Heart left ventricle (tissue), 16 donors: ENCODE results near the gene ZBTB22. TPM values are rescaled to one million over a fixed set of nuclear protein-coding genes. Genes with fewer than 3 reads are reported as not detected.
A peak's percentile ranks its signal among the peaks of the same experiment; 100 is the strongest.

ENCODE experiments used
- ATAC-seq, 4 donors: fragments of 200-7000 bp; cut with Tn5 transposase; one replicate each; pipeline ENCODE4 v1.9.1; 2020 to 2022; ENCODE audit warnings: moderate library complexity in 4 of 4, mild to moderate bottlenecking in 3 of 4, moderate number of reproducible peaks in 1 of 4
- DNase-seq, 5 donors: peaks; one replicate each; pipeline ENCODE4 v3.0.0-alpha.2; 2020
- H3K27ac ChIP-seq, 12 donors: fragments of 200-600 bp; sonication (generic) in 4 of 12; one replicate each; pipeline versions ENCODE4 v1.5.0 to v1.8.0; 2016 to 2022; ENCODE audit warnings: mild to moderate bottlenecking in 2 of 12
- H3K27me3 ChIP-seq, 9 donors: fragments of 200-600 bp; sonication (generic) in 2 of 9; one replicate each; pipeline versions ENCODE4 v1.5.1 to v1.8.0; 2016 to 2022; ENCODE audit warnings: mild to moderate bottlenecking in 3 of 9
- H3K36me3 ChIP-seq, 9 donors: fragments of 200-600 bp; sonication (generic) in 2 of 9; one replicate each; pipeline versions ENCODE4 v1.5.0 to v1.8.0; 2018 to 2022; ENCODE audit warnings: mild to moderate bottlenecking in 2 of 9
- H3K4me1 ChIP-seq, 12 donors: fragments of 200-600 bp; sonication (generic) in 4 of 12; one replicate each; pipeline versions ENCODE4 v1.5.0 to v1.8.0; 2016 to 2022; ENCODE audit warnings: mild to moderate bottlenecking in 3 of 12
- H3K4me3 ChIP-seq, 12 donors: fragments of 200-600 bp; sonication (generic) in 4 of 12; one replicate each; pipeline versions ENCODE4 v1.5.0 to v1.8.0; 2017 to 2022; ENCODE audit warnings: mild to moderate bottlenecking in 9 of 12, moderate library complexity in 4 of 12
- H3K9me3 ChIP-seq, 12 donors: fragments of 200-600 bp; sonication (generic) in 4 of 12; one replicate each; pipeline versions ENCODE4 v1.5.0 to v1.8.0; 2016 to 2022; ENCODE audit warnings: mild to moderate bottlenecking in 1 of 12
- POLR2A ChIP-seq, 2 donors: fragments of 450-650 bp; IDR thresholded peaks; one replicate each; pipeline ENCODE4 v1.6.1; 2017; ENCODE audit warnings: antibody characterized with exemption in 2 of 2, mild to moderate bottlenecking in 2 of 2, moderate library complexity in 2 of 2
- WGBS, 4 donors: extraction: QIAGEN DNeasy Blood & Tissue Kit in 2 of 4; methylation state at CpG; one replicate each; pipeline versions ENCODE4 v1.1.5 to v1.1.7; 2013 to 2018; 5-methylcytosine and 5-hydroxymethylcytosine counted together
- intact Hi-C, 10 donors: fragments of 100-400 bp; cut with DNase I; formaldehyde crosslinking; loops; one replicate each; pipeline versions ENCODE4 v1.11.1 to v1.14.2; 2022
- polyA plus RNA-seq, 2 donors: library from polyadenylated mRNA; stranded (reverse); fragments of 200-250 nt; gene quantifications; one replicate each; pipeline ENCODE4 v1.2.3, GENCODE V29; 2013
- total RNA-seq, 9 donors: library from RNA; depleted of rRNA in 2 of 9; stranded (reverse); fragments of >200 nt in 2 of 9; fragmentation: NEBNext Ultra II Directional in 3 of 9; extraction: Animal tissue kit (Norgen Biotek cat#: 25700) in 3 of 9; gene quantifications; one replicate each; pipeline versions ENCODE4 v1.1.0 to v1.2.4, GENCODE V29; 2016 to 2023
- TF ChIP-seq, protein P1 (sequence below), 12 donors: fragments of 200-600 bp; sonication (generic) in 4 of 12; IDR thresholded peaks; one replicate each; pipeline versions ENCODE4 v1.5.0 to v1.8.0; 2018 to 2022; ENCODE audit warnings: antibody characterized with exemption in 12 of 12, mild to moderate bottlenecking in 5 of 12
- donor health status: ischemic (EF 13 %, LVEDD 7.1; RV severe dilation, severe dysfunction).
- donor health status: healthy with polysubstance abuse.
- donor health status: DM: no; HTN: yes; CAD: no.
- donor health status: DM: no; HTN: no; CAD: no.
- donor health status: ischemic (EF 25% LVEDD 6.9; RV normal size, moderate dysfunction).
- donor health status: ischemic (EF 25% LVEDD 5.7; RV mildly dilated, moderate dysfunction).
- donor health status: healthy.
- donor health status: DM: yes; HTN: yes; CAD: no.
- donor health status: ischemic (EF 35%, LVEDD 5.7; RV mildly dilated, moderate dysfunction).
- donor health status: nonischemic (EF 11% LVEDD 7.7; RV severe dilation, severe dysfunction).
- donor health status: DM: yes; HTN: yes; CAD: no.
- donor health status: PGD.
- donor health status: ischemic (EF 29% LVEDD 5.4; RV normal size, mild dysfunction).
- donor health status: nonischemic (EF 23%, LVEDD 6.1; RV moderate dilation, normal function).

ZBTB22 gene
- total and polyA plus RNA-seq, 11 donors: 7.5 to 22.1 (median 14.0) TPM

DNA sequence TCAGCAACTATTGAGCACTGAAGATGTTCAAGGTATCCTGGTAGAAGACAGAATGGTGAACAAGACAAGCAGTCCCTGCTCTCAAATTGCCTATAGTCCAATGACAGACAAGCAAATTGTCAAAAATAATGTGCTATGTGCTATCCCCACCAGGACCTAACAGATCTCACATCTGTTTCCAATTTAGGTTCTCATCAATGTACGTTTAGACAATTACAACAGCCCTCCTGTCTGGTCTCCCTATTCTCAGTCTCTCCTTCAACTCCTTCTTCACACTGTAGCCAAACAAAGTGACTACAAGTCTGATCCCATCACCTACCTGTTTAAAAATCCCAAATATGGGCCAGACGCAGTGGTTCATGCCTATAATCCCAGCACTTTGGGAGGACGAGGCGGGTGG is 11.2 kb downstream of the ZBTB22 start:
- 84 to 90% (median 88%) methylated on average over 4 of the region's 4 CpGs for WGBS, 4 donors
- TF ChIP-seq, protein P1, sequence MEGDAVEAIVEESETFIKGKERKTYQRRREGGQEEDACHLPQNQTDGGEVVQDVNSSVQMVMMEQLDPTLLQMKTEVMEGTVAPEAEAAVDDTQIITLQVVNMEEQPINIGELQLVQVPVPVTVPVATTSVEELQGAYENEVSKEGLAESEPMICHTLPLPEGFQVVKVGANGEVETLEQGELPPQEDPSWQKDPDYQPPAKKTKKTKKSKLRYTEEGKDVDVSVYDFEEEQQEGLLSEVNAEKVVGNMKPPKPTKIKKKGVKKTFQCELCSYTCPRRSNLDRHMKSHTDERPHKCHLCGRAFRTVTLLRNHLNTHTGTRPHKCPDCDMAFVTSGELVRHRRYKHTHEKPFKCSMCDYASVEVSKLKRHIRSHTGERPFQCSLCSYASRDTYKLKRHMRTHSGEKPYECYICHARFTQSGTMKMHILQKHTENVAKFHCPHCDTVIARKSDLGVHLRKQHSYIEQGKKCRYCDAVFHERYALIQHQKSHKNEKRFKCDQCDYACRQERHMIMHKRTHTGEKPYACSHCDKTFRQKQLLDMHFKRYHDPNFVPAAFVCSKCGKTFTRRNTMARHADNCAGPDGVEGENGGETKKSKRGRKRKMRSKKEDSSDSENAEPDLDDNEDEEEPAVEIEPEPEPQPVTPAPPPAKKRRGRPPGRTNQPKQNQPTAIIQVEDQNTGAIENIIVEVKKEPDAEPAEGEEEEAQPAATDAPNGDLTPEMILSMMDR (IDR thresholded peaks at IDR 0.05): no peak
- TF ChIP-seq POLR2A (IDR thresholded peaks at IDR 0.05): no peak
- DNase-seq (no peak), ATAC-seq (no peak)
- Histone ChIP-seq H3K27me3 (no peaks in the 10 kb centered on the region), H3K27ac (no peak overlapping the region), H3K4me3 (no peak overlapping the region), H3K36me3 (peaks cover 0 to 96% (median 80%) of the 10 kb centered on the region in 9 donors), H3K4me1 (peaks cover 0 to 59% (median 6%) of the 10 kb centered on the region in 12 donors), H3K9me3 (no peaks in the 10 kb centered on the region)
- intact Hi-C loops: no loop called here

DNA sequence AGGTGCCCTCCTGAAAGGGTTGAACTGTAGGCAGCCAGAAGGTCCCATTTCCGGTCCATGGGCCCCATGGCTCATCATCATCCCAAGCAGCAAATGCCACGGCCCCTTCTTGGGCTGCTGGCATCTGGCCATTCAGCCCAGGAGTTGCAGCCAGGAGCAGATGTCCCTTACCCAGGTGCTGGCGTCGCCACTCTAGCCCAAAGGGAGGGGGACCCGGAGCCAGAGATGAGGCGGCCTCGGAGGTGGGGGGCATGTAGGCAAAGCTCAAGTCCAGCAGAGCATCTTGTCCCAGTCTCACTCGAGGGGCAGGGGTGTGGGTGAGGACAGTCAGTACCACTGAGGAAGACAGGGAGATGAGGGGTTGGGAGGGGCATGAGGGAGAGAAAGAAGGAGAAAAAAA is 12.5 kb downstream of the ZBTB22 start:
- H3K9me3 ChIP-seq: no peaks in the 10 kb centered on the region
- DNase-seq (no peak), ATAC-seq (peak in 1 of 4 donors; percentile 9)
- TF ChIP-seq POLR2A (IDR thresholded peaks at IDR 0.05): no peak
- TF ChIP-seq, protein P1 (IDR thresholded peaks at IDR 0.05): no peak
- no peak overlapping the region for H3K27ac ChIP-seq
- H3K4me3 ChIP-seq: no peak overlapping the region
- no peaks in the 10 kb centered on the region for H3K27me3 ChIP-seq
- intact Hi-C loops: no loop called here
- WGBS, 4 donors: 80 to 86% (median 83%) methylated on average over 8 of the region's 8 CpGs
- peaks cover 0 to 93% (median 71%) of the 10 kb centered on the region in 9 donors for H3K36me3 ChIP-seq
- H3K4me1 ChIP-seq: peaks cover 0 to 61% (median 14%) of the 10 kb centered on the region in 12 donors

DNA sequence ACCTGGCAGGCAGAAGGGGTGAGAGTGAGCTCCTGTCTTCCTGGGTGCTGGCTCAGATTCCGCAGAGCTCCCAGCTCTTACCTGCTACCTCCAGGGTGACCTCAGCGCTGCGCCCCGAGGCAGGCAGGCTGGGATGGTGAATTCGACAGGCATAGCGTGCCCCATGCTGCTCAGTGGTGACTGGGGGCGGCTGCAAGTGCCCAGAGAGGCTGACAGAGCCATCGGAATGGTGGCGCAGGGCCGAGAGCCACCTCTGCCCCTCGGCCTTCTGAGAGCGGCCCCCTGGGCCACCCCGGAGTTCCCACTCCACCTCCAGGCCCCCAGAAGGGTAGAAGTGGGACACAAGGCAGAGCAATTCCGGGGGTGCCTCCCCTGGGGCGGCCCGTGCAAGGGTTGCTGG is 13.3 kb downstream of the ZBTB22 start:
- H3K4me1 ChIP-seq: peaks cover 0 to 55% (median 16%) of the 10 kb centered on the region in 12 donors
- TF ChIP-seq, protein P1 (IDR thresholded peaks at IDR 0.05): no peak
- TF ChIP-seq POLR2A (IDR thresholded peaks at IDR 0.05): no peak
- no peak for ATAC-seq
- H3K4me3 ChIP-seq: no peak overlapping the region
- H3K27ac ChIP-seq: no peak overlapping the region
- intact Hi-C loops: no loop called here
- 85 to 89% (median 88%) methylated on average over 11 to 16 of the region's 16 CpGs for WGBS, 4 donors
- no peak for DNase-seq
- H3K9me3 ChIP-seq: no peaks in the 10 kb centered on the region
- H3K36me3 ChIP-seq: peaks cover 0 to 86% (median 67%) of the 10 kb centered on the region in 9 donors
- no peaks in the 10 kb centered on the region for H3K27me3 ChIP-seq

DNA sequence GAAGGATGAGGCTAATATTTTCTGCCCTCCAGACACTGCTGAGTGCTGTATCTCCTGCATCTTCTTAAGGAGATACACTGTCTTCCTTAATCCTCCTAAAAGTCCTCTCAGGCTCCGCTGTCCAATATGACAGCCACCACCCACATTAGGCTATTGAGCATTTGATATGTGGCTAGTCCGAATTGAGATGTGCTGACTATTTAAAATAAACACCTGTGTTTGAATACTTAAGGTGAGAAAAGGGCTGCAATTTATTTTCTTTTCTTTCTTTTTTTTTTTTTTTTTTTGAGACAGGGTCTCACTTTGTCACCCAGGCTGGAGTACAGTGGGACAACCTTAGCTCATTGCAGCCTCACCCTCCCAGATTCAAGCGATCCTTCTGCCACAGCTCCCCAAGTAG is 15.7 kb downstream of the ZBTB22 start:
- no peak overlapping the region for H3K4me3 ChIP-seq
- no peaks in the 10 kb centered on the region for H3K9me3 ChIP-seq
- ATAC-seq (no peak), DNase-seq (no peak)
- H3K27ac ChIP-seq: no peak overlapping the region
- H3K36me3 ChIP-seq: peaks cover 0 to 65% (median 50%) of the 10 kb centered on the region in 9 donors
- peaks cover 0 to 55% (median 28%) of the 10 kb centered on the region in 12 donors for H3K4me1 ChIP-seq
- no peaks in the 10 kb centered on the region for H3K27me3 ChIP-seq
- 89 to 91% (median 91%) methylated on average over 3 of the region's 3 CpGs for WGBS, 4 donors
- intact Hi-C loops: no loop called here
- TF ChIP-seq, protein P1 (IDR thresholded peaks at IDR 0.05): no peak
- no peak for TF ChIP-seq POLR2A (IDR thresholded peaks at IDR 0.05)
